GM13977 (cell line): Measurements from ENCODE around the gene PRELID1.

Experiments used
- DNase-seq: peaks from one replicate; pipeline ENCODE4 v3.0.0; 2012; ENCODE audit warnings: low spot score
- CTCF ChIP-seq: IDR thresholded peaks from 2 replicates; pipeline ENCODE4 v1.5.1; 2012; ENCODE audit warnings: mild to moderate bottlenecking, control low read depth; ENCODE audit not compliant: insufficient read depth; ENCODE audit errors: extremely low read depth, missing control alignments
- in situ Hi-C: fragments of 300-500 bp; cut with MboI; formaldehyde crosslinking; loops from one replicate; pipeline ENCODE4 v1.12.0; 2022; ENCODE audit warnings: low sequenced_read_pairs, low pct_unique_long_range_greater_than_20kb, mixed read lengths, inconsistent platforms; ENCODE audit not compliant: unreplicated experiment

PRELID1 gene

GRCh38 chr5:177334781-177335700 is 31.4 kb downstream of the PRELID1 start:
- no peak for TF ChIP-seq CTCF
- DNase-seq: no peak
- in situ Hi-C loops: no loop called here

- no peak for DNase-seq
- in situ Hi-C loops: no loop called here
Observed at GRCh38 chr5:177335701-177336065, 32.1 kb downstream of the PRELID1 start.

GRCh38 chr5:177336112-177336511 is 32.5 kb downstream of the PRELID1 start:
- peak; percentile 41 for TF ChIP-seq CTCF
- in situ Hi-C loops: no loop called here
- DNase-seq: no peak

More at GRCh38 chr5:177335701-177336065, 32.1 kb downstream of the PRELID1 start:
- no peak for TF ChIP-seq CTCF

GRCh38 chr5:177336603-177337494 is 33.2 kb downstream of the PRELID1 start:
- no peak for TF ChIP-seq CTCF
- in situ Hi-C loops: no loop called here
- no peak for DNase-seq

GRCh38 chr5:177338251-177339106 is 34.9 kb downstream of the PRELID1 start:
- no peak for DNase-seq
- in situ Hi-C loops: no loop called here
- no peak for TF ChIP-seq CTCF
